A549 (cell line): ENCODE data around the gene GSK3B. TPM values are rescaled to one million over a fixed set of nuclear protein-coding genes. Genes with fewer than 3 reads are reported as not detected.

Experiments
- ATAC-seq, 2 experiments: fragments of 200-7000 bp in 1 of 2; fragments of >200 bp in 1 of 2; cut with Nextera tagmentation in 1 of 2; cut with Tn5 transposase in 1 of 2; 3 replicates each; pipeline versions ENCODE4 v1.8.0 to v1.9.1; 2018 to 2020; ENCODE audit warnings: mild to moderate bottlenecking in 1 of 2, moderate library complexity in 1 of 2
- CTCF ChIA-PET: fragments of 300-600 bp; sonication (Branson Sonifier 250); formaldehyde crosslinking; extraction: SDS; loops from one replicate; lab custom pipeline; 2021; ENCODE audit warnings: antibody characterized with exemption, inconsistent platforms; lab: Yijun Ruan, JAX
- POLR2A ChIA-PET: fragments of 350-600 bp; formaldehyde crosslinking; extraction: SDS; loops from one replicate; lab custom pipeline; 2021; ENCODE audit warnings: antibody characterized with exemption, inconsistent platforms; lab: Yijun Ruan, JAX
- DNase-seq, 2 experiments: peaks; one replicate each; pipeline versions ENCODE4 v3.0.0 to v3.0.0-alpha.2; 2011 to 2016; ENCODE audit warnings: low read depth in 1 of 2, low spot score in 1 of 2
- FAIRE-seq: peaks from 2 replicates; lab custom pipeline; 2011; peaks lifted over from hg19 to GRCh38; lab: Jason Lieb, UNC
- H3K27ac ChIP-seq, 2 experiments: fragments of >200 bp; sonication (Bioruptor Twin); formaldehyde crosslinking; 3 replicates each; pipeline ENCODE4 v1.5.1; 2016 to 2017
- H3K4me1 ChIP-seq: fragments of >200 bp; sonication (Bioruptor Twin); formaldehyde crosslinking; 3 replicates; pipeline ENCODE4 v1.6.1; 2016
- H3K4me2 ChIP-seq: fragments of >200 bp; sonication (Bioruptor Twin); formaldehyde crosslinking; 3 replicates; pipeline ENCODE4 v1.6.1; 2016
- H3K4me3 ChIP-seq: fragments of >200 bp; sonication (Bioruptor Twin); formaldehyde crosslinking; 3 replicates; pipeline ENCODE4 v1.5.1; 2016
- H3K9me3 ChIP-seq: fragments of >200 bp; sonication (Bioruptor Twin); formaldehyde crosslinking; 3 replicates; pipeline ENCODE4 v1.6.1; 2016
- ATOH8 ChIP-seq: fragments of 250-450 bp; sonication (Bioruptor Pico); IDR thresholded peaks from 2 replicates; pipeline ENCODE4 v1.5.0; 2020; ENCODE audit warnings: low read depth, mild to moderate bottlenecking, moderate library complexity
- BHLHE40 ChIP-seq: IDR thresholded peaks from 2 replicates; pipeline ENCODE4 v1.6.1; 2012; ENCODE audit warnings: low read depth, low read length, inconsistent platforms
- CEBPB ChIP-seq, 2 experiments: fragments of >200 bp in 1 of 2; sonication (Bioruptor Twin) in 1 of 2; formaldehyde crosslinking in 1 of 2; IDR thresholded peaks; 2 replicates each; pipeline ENCODE4 v1.6.1; 2012 to 2016
- CTCF ChIP-seq: fragments of >200 bp; sonication (Bioruptor Twin); formaldehyde crosslinking; IDR thresholded peaks from 3 replicates; pipeline ENCODE4 v1.5.1; 2016
- FOSB ChIP-seq: fragments of 250-450 bp; sonication (Bioruptor Pico); IDR thresholded peaks from 2 replicates; pipeline ENCODE4 v1.5.0; 2020; ENCODE audit warnings: mild to moderate bottlenecking, moderate library complexity
- FOSL2 ChIP-seq, 2 experiments: fragments of 450-650 bp in 1 of 2; fragments of >200 bp in 1 of 2; sonication (Bioruptor Twin) in 1 of 2; formaldehyde crosslinking; IDR thresholded peaks; 2 replicates each; pipeline versions ENCODE4 v1.5.0 to v1.6.1; 2016 to 2020; ENCODE audit warnings: mild to moderate bottlenecking in 1 of 2, moderate library complexity in 1 of 2
- FOXS1 ChIP-seq: fragments of 250-450 bp; sonication (Bioruptor Pico); IDR thresholded peaks from 2 replicates; pipeline ENCODE4 v1.5.0; 2020; ENCODE audit warnings: mild to moderate bottlenecking, moderate library complexity
- GATA3 ChIP-seq: IDR thresholded peaks from 2 replicates; pipeline ENCODE4 v1.6.1; 2012; ENCODE audit warnings: borderline replicate concordance
- HOXA7 ChIP-seq: fragments of 250-450 bp; sonication (Bioruptor Pico); IDR thresholded peaks from 2 replicates; pipeline ENCODE4 v1.5.0; 2020; ENCODE audit warnings: mild to moderate bottlenecking, moderate library complexity
- HOXB5 ChIP-seq: fragments of 250-450 bp; sonication (Bioruptor Pico); IDR thresholded peaks from 2 replicates; pipeline ENCODE4 v1.5.0; 2020; ENCODE audit warnings: mild to moderate bottlenecking, moderate library complexity
- JUN ChIP-seq, 2 experiments: fragments of >200 bp; sonication (Bioruptor Twin); formaldehyde crosslinking; IDR thresholded peaks; 2 replicates in 1 of 2; 3 replicates in 1 of 2; pipeline ENCODE4 v1.6.1; 2016 to 2017
- MAX ChIP-seq: IDR thresholded peaks from 2 replicates; pipeline ENCODE4 v1.6.1; 2012
- MAZ ChIP-seq: fragments of 150-350 bp; IDR thresholded peaks from 2 replicates; pipeline ENCODE4 v1.6.1; 2014; ENCODE audit warnings: antibody characterized with exemption, low read depth, low read length, borderline replicate concordance
- MYC ChIP-seq: IDR thresholded peaks from 2 replicates; pipeline ENCODE4 v1.6.1; 2012; ENCODE audit warnings: mild to moderate bottlenecking, inconsistent platforms, low read length, improper control_type of control experiment, borderline replicate concordance
- NR3C1 ChIP-seq: fragments of >200 bp; sonication (Bioruptor Twin); formaldehyde crosslinking; IDR thresholded peaks from 3 replicates; pipeline ENCODE4 v1.6.1; 2017
- POLR2AphosphoS2 ChIP-seq: conservative IDR thresholded peaks from 2 replicates; pipeline ENCODE4 v1.6.1; 2012; ENCODE audit warnings: low read length, improper control_type of control experiment, inconsistent platforms
- RAD21 ChIP-seq, 2 experiments: fragments of >200 bp in 1 of 2; sonication (Bioruptor Twin) in 1 of 2; formaldehyde crosslinking in 1 of 2; IDR thresholded peaks in 1 of 2; conservative IDR thresholded peaks in 1 of 2; 2 replicates in 1 of 2; 3 replicates in 1 of 2; pipeline ENCODE4 v1.6.1; 2012 to 2018; ENCODE audit warnings: inconsistent platforms in 1 of 2
- RARB ChIP-seq: fragments of 250-450 bp; sonication (Bioruptor Pico); IDR thresholded peaks from 2 replicates; pipeline ENCODE4 v1.8.0; 2021; ENCODE audit warnings: mild to moderate bottlenecking, moderate library complexity
- RCOR1 ChIP-seq: fragments of 150-350 bp; IDR thresholded peaks from 2 replicates; pipeline ENCODE4 v1.6.1; 2014; ENCODE audit warnings: antibody characterized with exemption, low read length, low read depth
- RNF2 ChIP-seq: fragments of 200-600 bp; sonication (generic); IDR thresholded peaks from 2 replicates; pipeline ENCODE4 v1.6.1; 2016; ENCODE audit warnings: low read depth, mild to moderate bottlenecking, antibody characterized with exemption, moderate library complexity, borderline replicate concordance
- SREBF2 ChIP-seq: fragments of 450-650 bp; IDR thresholded peaks from 2 replicates; pipeline ENCODE4 v1.6.1; 2014; ENCODE audit warnings: mild to moderate bottlenecking, moderate library complexity
- TP53 ChIP-seq: fragments of 250-450 bp; sonication (Bioruptor Pico); IDR thresholded peaks from 2 replicates; pipeline ENCODE4 v1.5.0; 2021; ENCODE audit warnings: mild to moderate bottlenecking, moderate library complexity
- ZFP36 ChIP-seq: fragments of 450-650 bp; IDR thresholded peaks from 2 replicates; pipeline ENCODE4 v1.6.1; 2014; ENCODE audit warnings: borderline replicate concordance; ENCODE audit not compliant: partially characterized antibody
- ZNF302 ChIP-seq: fragments of 250-450 bp; sonication (Bioruptor Pico); IDR thresholded peaks from 2 replicates; pipeline ENCODE4 v1.9.0; 2021; ENCODE audit warnings: inconsistent platforms, mild to moderate bottlenecking, moderate library complexity
- WGBS: methylation state at CpG from one replicate; pipeline ENCODE4 v1.1.6; 2017; ENCODE audit errors: missing lambda C conversion rate; 5-methylcytosine and 5-hydroxymethylcytosine counted together
- polyA plus RNA-seq, 4 experiments: library from polyadenylated mRNA; depleted of rRNA in 3 of 4; stranded (reverse); fragments of >200 nt; fragmentation: RNase III in 1 of 4; extraction: RNeasy Plus Mini Kit Qiagen cat#74134 plus additional on column Dnase treatment in 1 of 4; gene quantifications; 2 replicates in 3 of 4; 3 replicates in 1 of 4; pipeline ENCODE4 v1.2.3, GENCODE V29; 2011 to 2017

Gene GSK3B
- polyA plus RNA-seq, 2 of the 4 experiments (the other 2 are of a cell fraction) = 30.0 to 49.8 TPM

GRCh38 chr3:119819806-119820205 is 274.4 kb downstream of the GSK3B start:
- Histone ChIP-seq H3K9me3 (no peaks in the 10 kb centered on the region), H3K4me1 (no peaks in the 10 kb centered on the region), H3K4me3 (no peak overlapping the region), H3K27ac (no peak overlapping the region), H3K4me2 (no peak overlapping the region)
- ChIA-PET CTCF (interaction anchor here (1.0 kb wide), 1 partner anchor 9 kb away, joined by 4 read pairs; no protein-coding TSS in a partner anchor), POLR2A (no interaction called here)
- FAIRE-seq = no peak
- TF ChIP-seq ZNF302 (CRISPR knock-in tag) (no peak), SREBF2 (no peak), FOSB (CRISPR knock-in tag) (no peak), NR3C1 (no peak), ATOH8 (CRISPR knock-in tag) (no peak), GATA3 (no peak), ZFP36 (no peak), RNF2 (no peak), MAX (no peak), BHLHE40 (no peak), RCOR1 (no peak), CTCF (no peak)
- no peak for DNase-seq
- ATAC-seq = no peak
- WGBS = 87% methylated on average over 2 of the region's 2 CpGs

GRCh38 chr3:119818937-119819336 is 275.3 kb downstream of the GSK3B start:
- H3K9me3 ChIP-seq = no peaks in the 10 kb centered on the region
- H3K27ac ChIP-seq = no peak overlapping the region
- ATAC-seq (no peak), DNase-seq (no peak), FAIRE-seq (no peak)
- POLR2A ChIA-PET = interaction anchor here (0.7 kb wide), 1 partner anchor 1007 kb away, joined by 4 read pairs; no protein-coding TSS in a partner anchor
- H3K4me3 ChIP-seq = no peak overlapping the region
- CTCF ChIA-PET = no interaction called here
- H3K4me1 ChIP-seq = no peaks in the 10 kb centered on the region
- 95% methylated on average over 2 of the region's 2 CpGs for WGBS
- no peak overlapping the region for H3K4me2 ChIP-seq
- no peak for TF ChIP-seq TP53 (CRISPR knock-in tag)
- TF ChIP-seq FOSB (CRISPR knock-in tag) = no peak
- no peak for TF ChIP-seq FOXS1 (CRISPR knock-in tag)
- TF ChIP-seq MAZ = no peak
- no peak for TF ChIP-seq RARB
- no peak for TF ChIP-seq FOSL2 (IDR thresholded peaks at IDR 0.05)
- no peak for TF ChIP-seq FOSL2 (CRISPR knock-in tag; IDR thresholded peaks at IDR 0.05)
- TF ChIP-seq HOXA7 = no peak
- TF ChIP-seq RNF2 = no peak
- no peak for TF ChIP-seq HOXB5 (CRISPR knock-in tag)
- TF ChIP-seq CEBPB (IDR thresholded peaks at IDR 0.05) = no peak
- no peak for TF ChIP-seq RAD21 (conservative IDR thresholded peaks at IDR 0.05 in 1 of 2, IDR thresholded peaks at IDR 0.05 in 1 of 2)
- TF ChIP-seq MYC = no peak
- no peak for TF ChIP-seq JUN (IDR thresholded peaks at IDR 0.05)
- no peak for TF ChIP-seq POLR2AphosphoS2
